ENCODE data around the gene SCIN. TPM values are rescaled to one million over a fixed set of nuclear protein-coding genes. Genes with fewer than 3 reads are reported as not detected.

The SCIN gene
- polyA plus RNA-seq, 10 donors = 0.28 to 1.4 (median 0.80) TPM

DNA sequence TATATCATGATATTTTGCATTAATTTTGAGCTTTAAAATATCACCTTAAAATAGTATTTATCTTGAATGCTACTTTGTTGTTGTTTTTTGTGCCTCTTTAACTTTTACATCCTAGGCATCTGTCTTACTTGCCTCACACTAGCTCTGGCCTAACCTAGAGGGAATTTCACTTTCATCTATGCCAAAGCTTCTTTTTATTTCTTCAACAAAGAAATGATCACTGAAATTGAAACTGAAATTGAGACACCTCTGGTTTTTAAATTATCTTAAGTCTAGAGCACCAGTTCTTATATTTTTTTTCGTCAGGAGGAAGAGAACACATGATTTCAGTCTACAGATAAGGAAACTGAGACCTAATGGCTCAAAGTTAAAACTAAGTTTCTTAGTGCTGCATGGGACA lies 3.5 kb upstream of the SCIN start:
- no peak for DNase-seq

DNA sequence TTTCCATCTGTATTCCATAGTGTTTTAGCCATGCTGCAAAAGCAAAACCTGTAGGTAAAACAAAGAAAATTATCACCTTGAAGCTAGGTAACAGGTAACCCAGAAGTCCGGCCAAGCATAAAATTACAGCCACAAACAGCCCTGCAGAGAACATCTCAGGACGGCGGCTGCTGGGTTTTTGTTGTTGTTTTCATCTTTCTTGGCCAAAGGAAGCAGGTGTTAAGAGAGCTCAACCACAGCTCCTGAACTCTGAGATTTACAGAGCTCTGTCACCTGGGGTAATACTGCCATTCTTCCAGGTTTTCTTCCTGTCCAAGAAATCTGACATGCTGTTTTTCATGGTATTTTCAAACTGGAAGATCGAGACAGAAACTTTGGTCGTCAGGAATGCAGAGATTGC lies 847 bp upstream of the SCIN start:
- DNase-seq = no peak

GRCh38 chr7:12570168-12570533 lies 369 bp upstream of the SCIN start:
- no peak for DNase-seq

DNA sequence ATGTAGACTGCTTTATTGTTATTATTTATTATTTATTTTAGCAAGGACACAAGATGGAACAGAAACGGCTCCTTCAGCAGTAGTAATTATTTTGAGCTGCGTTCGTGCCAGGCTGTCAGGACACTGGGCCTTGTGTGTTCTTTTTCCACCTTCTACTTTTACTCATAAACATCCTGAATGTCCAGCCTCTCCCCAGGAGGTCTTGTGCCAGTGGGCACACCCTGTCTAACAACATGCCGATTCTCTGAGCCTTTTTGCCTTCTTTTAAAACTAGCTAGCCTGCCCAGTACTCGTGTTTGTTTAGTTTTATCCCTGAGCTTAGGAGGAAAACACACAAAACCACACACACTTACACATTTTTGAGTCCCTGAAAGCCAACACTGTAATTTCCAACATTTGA lies 1.2 kb downstream of the SCIN start:
- no peak for DNase-seq

GRCh38 chr7:12572941-12573575 lies 2.5 kb downstream of the SCIN start:
- DNase-seq = peak in 1 of 3 donors; percentile 59

GRCh38 chr7:12573885-12574284 lies 3.4 kb downstream of the SCIN start:
- no peak for DNase-seq

DNA sequence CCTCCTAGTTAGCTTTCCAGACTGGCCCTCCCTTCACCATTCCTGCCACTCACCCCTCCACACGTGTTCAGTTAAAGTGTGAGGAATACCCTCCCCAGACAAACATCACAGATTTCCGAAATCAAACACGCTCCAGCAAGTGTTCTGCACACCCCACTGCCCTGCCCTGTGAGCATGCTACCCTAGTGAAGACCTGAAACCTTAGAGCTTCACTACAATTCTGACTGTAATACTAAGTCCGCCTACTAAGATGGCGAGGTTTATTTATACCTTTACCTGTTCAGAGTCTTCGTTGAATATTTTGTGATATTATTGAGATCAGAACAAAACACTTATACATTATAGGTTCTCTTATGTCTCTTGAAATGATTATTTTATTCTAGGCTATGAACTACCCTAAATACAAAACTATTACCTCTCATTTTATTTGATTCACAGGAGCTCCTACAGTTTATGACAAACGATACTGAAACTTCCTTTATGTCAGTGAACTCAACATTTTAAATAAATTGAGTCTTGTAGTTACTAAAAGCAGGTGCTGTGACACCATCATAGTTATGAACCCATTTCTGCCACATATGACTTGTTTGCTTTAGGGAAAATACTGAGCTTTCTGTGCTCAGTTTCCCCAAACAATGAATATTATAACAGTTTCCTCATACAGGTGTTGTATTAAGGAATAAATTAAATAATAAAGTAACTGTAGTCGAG lies 8.6 kb downstream of the SCIN start:
- DNase-seq = no peak

DNA sequence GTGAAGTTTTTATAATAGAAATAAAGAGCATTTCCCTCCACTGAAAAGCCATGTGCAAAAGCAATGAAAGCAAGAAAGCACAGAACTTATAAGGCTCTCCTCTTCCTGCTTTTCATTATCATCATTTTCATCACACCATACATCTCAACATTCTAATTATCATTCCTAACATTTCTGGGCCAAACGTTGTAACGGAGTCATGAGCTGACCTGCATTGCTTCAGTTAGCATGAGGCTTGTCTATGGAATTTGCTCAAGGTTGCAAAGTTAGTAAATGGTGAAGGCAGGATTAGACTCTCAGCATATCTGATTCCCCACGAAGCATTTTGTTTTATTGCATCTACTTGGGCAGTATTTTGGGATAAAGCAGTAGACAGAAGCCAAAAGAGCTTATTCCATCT lies 11.4 kb downstream of the SCIN start:
- DNase-seq = peak in 1 of 3 donors; percentile 60

GRCh38 chr7:12582362-12582761 lies 11.8 kb downstream of the SCIN start:
- no peak for DNase-seq

DNA sequence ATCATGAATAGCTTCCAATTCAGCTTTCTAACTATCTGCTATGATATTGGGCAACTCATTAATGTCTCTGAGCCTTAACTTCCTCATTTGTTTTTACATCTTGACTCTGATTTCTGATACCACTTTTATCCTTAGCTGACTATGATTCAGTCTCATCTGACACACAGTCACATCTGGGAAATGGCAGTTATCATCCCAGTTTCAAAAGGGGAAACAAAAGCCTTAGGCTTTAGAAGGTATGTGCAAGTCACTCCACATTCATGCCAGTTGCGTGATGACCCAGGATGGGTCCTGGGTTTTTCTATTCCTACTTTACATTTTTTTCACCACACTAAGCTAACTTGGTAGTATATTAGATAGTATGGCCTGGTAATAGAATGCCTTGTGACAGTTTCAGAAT lies 12.7 kb downstream of the SCIN start:
- DNase-seq = no peak

DNA sequence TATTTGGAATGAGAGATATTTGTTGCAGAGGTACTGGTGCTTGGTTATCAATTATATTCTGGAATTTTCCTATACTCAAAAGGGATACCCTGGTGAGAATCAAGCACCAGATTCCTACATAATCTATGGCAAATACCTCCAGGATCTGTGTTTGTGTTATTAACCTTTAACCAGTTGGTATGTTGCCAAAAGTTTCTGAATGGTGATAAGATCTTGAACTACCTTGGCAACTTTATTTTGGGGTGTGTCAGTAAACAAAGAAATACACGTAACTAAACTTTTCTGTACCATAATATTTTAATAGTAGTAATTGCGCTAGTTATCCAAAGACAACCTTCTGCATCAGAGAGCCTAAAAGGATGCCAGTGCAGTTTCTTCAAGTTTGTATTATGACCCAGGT lies 13.4 kb downstream of the SCIN start:
- DNase-seq = no peak

DNA sequence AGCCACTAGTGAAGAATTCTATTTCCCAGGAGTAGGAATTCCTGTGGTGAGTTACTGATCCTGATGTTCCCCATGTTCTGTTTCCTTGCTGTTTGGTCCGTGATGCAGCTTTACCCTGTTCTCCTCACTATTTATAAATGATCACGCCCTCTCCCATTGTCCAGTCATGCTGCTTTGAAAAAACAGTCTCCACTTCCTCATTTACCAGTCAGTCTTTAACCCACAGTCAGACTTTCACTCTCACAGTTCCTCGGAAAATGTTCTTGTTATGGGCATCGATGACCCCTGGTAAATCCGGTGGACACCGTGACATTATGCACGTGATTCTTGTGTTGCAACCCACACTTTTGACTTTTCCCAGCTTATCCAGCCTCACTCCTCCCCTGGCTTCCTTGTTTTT lies 14.4 kb downstream of the SCIN start:
- peak in 2 of 3 donors; percentile 25 to 42 for DNase-seq

- no peak for DNase-seq
These were observed 15.8 kb downstream of the SCIN start for GRCh38 chr7:12586271-12586670.

- DNase-seq = no peak
These were observed 17.9 kb downstream of the SCIN start for GRCh38 chr7:12588259-12588904.

- DNase-seq = no peak
These were observed 20.0 kb downstream of the SCIN start for GRCh38 chr7:12590559-12590958.

DNA sequence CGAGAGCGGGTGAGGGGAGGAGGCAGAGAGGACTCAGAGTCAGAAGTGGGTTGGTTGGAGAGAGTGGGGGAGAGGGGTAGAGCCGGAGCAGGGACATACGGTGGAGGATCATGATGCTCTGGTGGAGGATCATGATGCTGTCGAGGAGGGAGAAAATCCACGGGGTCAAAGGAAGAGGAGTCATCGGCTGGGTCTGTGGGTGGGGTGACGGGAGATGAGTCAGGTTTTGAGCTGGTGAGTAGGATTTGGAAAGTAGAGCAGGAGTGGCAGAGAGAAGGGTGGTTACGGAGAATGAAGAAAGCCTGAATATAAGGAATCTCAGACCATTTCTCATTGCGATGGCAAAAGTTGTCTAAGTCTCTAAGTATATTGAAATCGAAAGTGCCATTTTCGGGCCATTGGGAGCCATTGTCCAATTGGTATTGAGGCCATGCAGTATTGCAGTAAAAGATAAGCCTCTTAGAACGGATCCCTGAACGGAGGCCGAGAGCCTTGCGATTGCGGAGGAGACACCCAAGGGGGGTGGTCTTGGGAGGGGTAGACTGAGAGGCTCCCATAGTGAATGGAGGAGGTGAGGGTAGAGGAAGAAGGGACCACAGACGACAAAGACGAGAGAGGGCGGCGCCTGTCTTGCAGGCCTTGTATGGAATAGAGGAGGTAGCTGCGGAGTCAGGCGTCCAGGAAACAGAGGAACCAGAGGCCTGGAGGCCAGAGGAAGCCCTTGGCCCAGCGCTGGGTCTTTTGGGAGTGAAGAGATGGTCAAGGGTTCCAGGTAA lies 23.8 kb downstream of the SCIN start:
- no peak for DNase-seq

- no peak for DNase-seq
These were observed 24.6 kb downstream of the SCIN start for GRCh38 chr7:12595148-12595547.

DNA sequence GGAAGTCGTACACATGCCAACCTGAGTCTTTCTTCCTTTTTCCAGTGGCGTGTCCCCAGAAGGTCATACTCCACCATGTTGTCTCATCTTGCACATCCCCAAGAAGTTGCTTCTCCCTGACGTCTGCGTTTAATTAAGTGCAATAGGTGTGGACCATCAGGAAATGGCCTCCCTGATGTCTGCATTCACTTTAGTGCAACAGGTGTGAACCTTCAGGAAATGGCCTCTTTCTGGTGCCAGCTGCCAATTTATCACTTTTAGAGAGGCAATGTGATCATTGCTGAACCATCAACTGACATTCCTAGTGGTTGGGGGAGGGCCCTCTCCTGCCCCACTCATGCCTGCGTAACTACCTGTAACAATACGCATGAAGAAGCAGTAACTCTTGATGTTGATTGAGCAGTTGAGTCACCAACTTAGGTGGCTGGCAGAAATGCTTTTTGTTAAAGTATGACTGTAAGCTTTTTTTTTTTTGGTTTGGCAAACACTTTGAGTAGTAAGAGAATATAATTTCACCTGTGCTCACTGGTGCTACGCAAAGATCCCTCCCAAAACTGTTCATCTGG lies 25.8 kb downstream of the SCIN start:
- DNase-seq = no peak

DNA sequence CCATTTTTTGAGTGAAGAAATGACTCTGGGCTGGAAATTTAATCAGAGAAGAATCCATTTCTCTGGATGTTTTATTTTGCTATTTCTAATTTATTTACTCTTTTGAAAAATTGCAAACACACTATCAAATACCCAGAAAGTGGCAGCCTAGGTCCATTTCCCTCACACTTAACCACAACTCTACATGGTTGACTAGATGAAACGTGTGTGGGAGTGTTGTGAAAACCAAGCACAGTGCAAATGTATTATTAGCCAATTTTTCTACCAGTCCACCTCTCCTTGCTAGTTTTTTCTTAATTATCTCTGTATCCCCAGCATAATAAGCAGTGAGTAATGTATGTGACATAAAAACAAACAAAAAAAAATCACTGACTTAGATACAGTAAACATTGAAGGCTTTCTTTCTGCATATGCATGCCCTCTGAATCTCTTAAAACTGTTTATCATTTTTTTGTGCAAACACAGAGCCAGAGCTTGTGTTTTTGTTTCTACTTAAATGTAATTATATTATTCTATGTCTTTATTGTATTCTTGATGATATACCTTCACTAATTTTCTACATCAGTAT lies 30.9 kb downstream of the SCIN start:
- no peak for DNase-seq

GRCh38 chr7:12607134-12607533 lies 36.6 kb downstream of the SCIN start:
- no peak for DNase-seq

- DNase-seq = peak in 2 of 3 donors; percentile 27 to 69
These were observed 39.0 kb downstream of the SCIN start for GRCh38 chr7:12609561-12609960.

GRCh38 chr7:12610899-12611298 lies 40.4 kb downstream of the SCIN start:
- DNase-seq = peak in 1 of 3 donors; percentile 7

Measured in muscle of back (tissue), 11 donors.